ENCODE measurements around the gene ISCU. TPM values are rescaled to one million over a fixed set of nuclear protein-coding genes. Genes with fewer than 3 reads are reported as not detected.
A peak's percentile ranks its signal among the peaks of the same experiment; 100 is the strongest.
"Not testable (repeated sequence)": the region's sequence is repeated elsewhere in the genome, so short reads cannot be mapped to it uniquely, and the experiment has no call there.

The ISCU gene
- total RNA-seq, 1 donor from 2014 or later: 103 TPM

DNA sequence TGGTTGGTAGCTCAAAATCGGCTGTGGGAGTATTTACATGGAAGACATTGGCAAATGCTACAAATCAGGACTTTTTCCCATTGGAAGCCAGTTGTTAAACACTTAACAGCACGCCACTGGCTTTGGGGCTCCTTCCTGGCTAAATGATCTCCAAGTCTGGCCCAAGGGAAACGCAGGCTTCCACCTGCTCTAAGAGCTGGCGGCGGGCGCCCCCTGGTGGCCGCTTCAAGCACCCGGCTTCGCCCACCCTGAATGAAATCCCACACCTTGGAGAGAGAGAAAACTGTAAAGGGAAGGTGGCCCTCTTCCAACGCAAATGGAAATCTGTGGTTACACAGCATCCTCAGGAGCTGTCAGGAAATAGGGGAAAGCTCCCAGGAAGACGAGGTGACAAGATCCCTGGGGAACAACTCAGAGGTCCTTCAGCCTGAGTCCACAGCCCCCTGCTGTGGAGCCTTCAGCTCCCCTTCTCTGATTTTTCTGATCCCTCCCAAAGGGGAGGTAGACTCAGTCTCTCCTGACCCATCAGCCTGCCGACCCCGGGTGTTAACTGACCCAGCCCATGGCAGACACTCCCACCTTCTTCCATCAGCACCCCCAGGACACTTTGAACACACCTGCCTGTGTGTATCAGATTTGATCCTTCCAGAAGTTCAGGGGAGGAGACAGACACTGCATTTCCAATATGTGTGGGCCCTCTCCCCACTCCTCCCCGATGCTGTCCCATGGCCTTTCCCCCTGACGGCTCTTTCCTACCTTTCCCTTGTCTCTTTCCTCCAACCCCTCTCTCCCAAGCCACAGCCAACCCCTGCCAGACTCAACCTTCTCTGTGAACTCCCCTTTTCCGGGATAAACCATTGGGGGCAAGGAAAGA, 55.9 kb downstream of the ISCU start:
- TF ChIP-seq, protein P1, sequence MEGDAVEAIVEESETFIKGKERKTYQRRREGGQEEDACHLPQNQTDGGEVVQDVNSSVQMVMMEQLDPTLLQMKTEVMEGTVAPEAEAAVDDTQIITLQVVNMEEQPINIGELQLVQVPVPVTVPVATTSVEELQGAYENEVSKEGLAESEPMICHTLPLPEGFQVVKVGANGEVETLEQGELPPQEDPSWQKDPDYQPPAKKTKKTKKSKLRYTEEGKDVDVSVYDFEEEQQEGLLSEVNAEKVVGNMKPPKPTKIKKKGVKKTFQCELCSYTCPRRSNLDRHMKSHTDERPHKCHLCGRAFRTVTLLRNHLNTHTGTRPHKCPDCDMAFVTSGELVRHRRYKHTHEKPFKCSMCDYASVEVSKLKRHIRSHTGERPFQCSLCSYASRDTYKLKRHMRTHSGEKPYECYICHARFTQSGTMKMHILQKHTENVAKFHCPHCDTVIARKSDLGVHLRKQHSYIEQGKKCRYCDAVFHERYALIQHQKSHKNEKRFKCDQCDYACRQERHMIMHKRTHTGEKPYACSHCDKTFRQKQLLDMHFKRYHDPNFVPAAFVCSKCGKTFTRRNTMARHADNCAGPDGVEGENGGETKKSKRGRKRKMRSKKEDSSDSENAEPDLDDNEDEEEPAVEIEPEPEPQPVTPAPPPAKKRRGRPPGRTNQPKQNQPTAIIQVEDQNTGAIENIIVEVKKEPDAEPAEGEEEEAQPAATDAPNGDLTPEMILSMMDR (IDR thresholded peaks at IDR 0.05): peak; percentile 99
- peak; percentile 94 for DNase-seq (ENCODE audit: extremely low spot score, unreplicated experiment)
- Mint-ChIP-seq H3K27me3 (ENCODE audit: unreplicated experiment) (no peaks in the 10 kb centered on the region), H3K36me3 (ENCODE audit: unreplicated experiment) (peaks cover 1% of the 10 kb centered on the region), H3K4me3 (ENCODE audit: unreplicated experiment) (no peak overlapping the region), H3K4me1 (ENCODE audit: unreplicated experiment) (peaks cover 22% of the 10 kb centered on the region), H3K9me3 (ENCODE audit: unreplicated experiment) (no peaks in the 10 kb centered on the region), H3K27ac (ENCODE audit: unreplicated experiment) (no peak overlapping the region)

DNA sequence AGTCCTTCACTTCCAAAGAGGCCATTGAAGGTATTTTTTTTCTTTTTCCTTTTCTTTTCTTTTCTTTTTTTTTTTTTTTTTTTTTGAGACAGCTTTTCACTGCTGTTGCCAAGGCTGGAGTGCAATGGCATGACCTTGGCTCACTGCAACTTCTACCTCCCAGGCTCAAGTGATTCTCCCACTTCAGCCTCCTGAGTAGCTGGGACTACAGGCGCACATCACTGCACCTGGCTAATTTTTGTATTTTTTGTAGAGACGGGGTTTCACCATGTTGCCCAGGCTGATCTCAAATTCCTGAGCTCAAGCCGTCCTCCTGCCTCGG, 56.5 kb downstream of the ISCU start:
- DNase-seq (ENCODE audit: extremely low spot score, unreplicated experiment); H3K27me3 Mint-ChIP-seq (ENCODE audit: unreplicated experiment); H3K27ac Mint-ChIP-seq (ENCODE audit: unreplicated experiment); H3K4me3 Mint-ChIP-seq (ENCODE audit: unreplicated experiment); H3K9me3 Mint-ChIP-seq (ENCODE audit: unreplicated experiment); H3K36me3 Mint-ChIP-seq (ENCODE audit: unreplicated experiment): not testable (repeated sequence)
- H3K4me1 Mint-ChIP-seq (ENCODE audit: unreplicated experiment): peaks cover 19% of the 10 kb centered on the region

Other genes starting within 250 kb of the ISCU start
- gene CMKLR1, start 223.3 kb upstream of the ISCU start, total RNA-seq: 47.5 and 48.5 TPM in 2 replicates
- 5.8 and 6.0 TPM in 2 replicates for gene FICD, start 47.3 kb upstream of the ISCU start, total RNA-seq
- 47.2 and 47.5 TPM in 2 replicates for gene SART3, start 1.4 kb upstream of the ISCU start, total RNA-seq
- gene TMEM119, start 35.5 kb downstream of the ISCU start, total RNA-seq: 54.0 and 58.8 TPM in 2 replicates
- 0.59 and 0.78 TPM in 2 replicates for gene SELPLG, start 71.3 kb downstream of the ISCU start, total RNA-seq
- 234 and 248 TPM in 2 replicates for gene CORO1C, start 168.9 kb downstream of the ISCU start, total RNA-seq

Data from osteocyte (in vitro differentiated cells).